Liver (tissue), 3 donors: ENCODE measurements around the gene HTR3B.

ENCODE experiments used
- FOXA1 ChIP-seq: IDR thresholded peaks from 2 replicates; pipeline ENCODE4 v1.6.1; 2016; ENCODE audit warnings: antibody characterized with exemption
- TAF1 ChIP-seq: conservative IDR thresholded peaks from 2 replicates; pipeline ENCODE4 v1.6.1; 2016; ENCODE audit warnings: antibody characterized with exemption, mild to moderate bottlenecking
- TF ChIP-seq, protein P1 (sequence below): fragments of 150-350 bp; IDR thresholded peaks from 2 replicates; pipeline ENCODE4 v1.5.1; 2017; ENCODE audit warnings: improper control_type of control experiment, low read depth, low read length; ENCODE audit not compliant: missing input control
- TF ChIP-seq, protein P2 (sequence below): IDR thresholded peaks from 2 replicates; pipeline ENCODE4 v1.6.1; 2016; ENCODE audit warnings: antibody characterized with exemption, mild to moderate bottlenecking
- donor health status: healthy.
- donor health status: healthy.

- TF ChIP-seq, protein P1, sequence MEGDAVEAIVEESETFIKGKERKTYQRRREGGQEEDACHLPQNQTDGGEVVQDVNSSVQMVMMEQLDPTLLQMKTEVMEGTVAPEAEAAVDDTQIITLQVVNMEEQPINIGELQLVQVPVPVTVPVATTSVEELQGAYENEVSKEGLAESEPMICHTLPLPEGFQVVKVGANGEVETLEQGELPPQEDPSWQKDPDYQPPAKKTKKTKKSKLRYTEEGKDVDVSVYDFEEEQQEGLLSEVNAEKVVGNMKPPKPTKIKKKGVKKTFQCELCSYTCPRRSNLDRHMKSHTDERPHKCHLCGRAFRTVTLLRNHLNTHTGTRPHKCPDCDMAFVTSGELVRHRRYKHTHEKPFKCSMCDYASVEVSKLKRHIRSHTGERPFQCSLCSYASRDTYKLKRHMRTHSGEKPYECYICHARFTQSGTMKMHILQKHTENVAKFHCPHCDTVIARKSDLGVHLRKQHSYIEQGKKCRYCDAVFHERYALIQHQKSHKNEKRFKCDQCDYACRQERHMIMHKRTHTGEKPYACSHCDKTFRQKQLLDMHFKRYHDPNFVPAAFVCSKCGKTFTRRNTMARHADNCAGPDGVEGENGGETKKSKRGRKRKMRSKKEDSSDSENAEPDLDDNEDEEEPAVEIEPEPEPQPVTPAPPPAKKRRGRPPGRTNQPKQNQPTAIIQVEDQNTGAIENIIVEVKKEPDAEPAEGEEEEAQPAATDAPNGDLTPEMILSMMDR = no peak
- no peak for TF ChIP-seq FOXA1
- TF ChIP-seq TAF1 = no peak
- TF ChIP-seq, protein P2, sequence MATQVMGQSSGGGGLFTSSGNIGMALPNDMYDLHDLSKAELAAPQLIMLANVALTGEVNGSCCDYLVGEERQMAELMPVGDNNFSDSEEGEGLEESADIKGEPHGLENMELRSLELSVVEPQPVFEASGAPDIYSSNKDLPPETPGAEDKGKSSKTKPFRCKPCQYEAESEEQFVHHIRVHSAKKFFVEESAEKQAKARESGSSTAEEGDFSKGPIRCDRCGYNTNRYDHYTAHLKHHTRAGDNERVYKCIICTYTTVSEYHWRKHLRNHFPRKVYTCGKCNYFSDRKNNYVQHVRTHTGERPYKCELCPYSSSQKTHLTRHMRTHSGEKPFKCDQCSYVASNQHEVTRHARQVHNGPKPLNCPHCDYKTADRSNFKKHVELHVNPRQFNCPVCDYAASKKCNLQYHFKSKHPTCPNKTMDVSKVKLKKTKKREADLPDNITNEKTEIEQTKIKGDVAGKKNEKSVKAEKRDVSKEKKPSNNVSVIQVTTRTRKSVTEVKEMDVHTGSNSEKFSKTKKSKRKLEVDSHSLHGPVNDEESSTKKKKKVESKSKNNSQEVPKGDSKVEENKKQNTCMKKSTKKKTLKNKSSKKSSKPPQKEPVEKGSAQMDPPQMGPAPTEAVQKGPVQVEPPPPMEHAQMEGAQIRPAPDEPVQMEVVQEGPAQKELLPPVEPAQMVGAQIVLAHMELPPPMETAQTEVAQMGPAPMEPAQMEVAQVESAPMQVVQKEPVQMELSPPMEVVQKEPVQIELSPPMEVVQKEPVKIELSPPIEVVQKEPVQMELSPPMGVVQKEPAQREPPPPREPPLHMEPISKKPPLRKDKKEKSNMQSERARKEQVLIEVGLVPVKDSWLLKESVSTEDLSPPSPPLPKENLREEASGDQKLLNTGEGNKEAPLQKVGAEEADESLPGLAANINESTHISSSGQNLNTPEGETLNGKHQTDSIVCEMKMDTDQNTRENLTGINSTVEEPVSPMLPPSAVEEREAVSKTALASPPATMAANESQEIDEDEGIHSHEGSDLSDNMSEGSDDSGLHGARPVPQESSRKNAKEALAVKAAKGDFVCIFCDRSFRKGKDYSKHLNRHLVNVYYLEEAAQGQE = no peak
Measured at GRCh38 chr11:113985906-113986305, 81.3 kb downstream of the HTR3B start.
